DOHH2 (cell line): ENCODE results near the gene PPP1R18.

ENCODE experiments used
- H3F3A ChIP-seq: fragments of 200-600 bp; sonication (generic), shearing (Covaris generic); 2 replicates; pipeline ENCODE4 v1.6.0; 2016; ENCODE audit warnings: antibody characterized with exemption, mild to moderate bottlenecking; ENCODE audit not compliant: control insufficient read depth, insufficient read depth
- H3K27ac ChIP-seq: fragments of 200-600 bp; sonication (generic); 2 replicates; pipeline ENCODE4 v1.5.1; 2014; ENCODE audit warnings: low read depth, mild to moderate bottlenecking, low read length, moderate library complexity
- H3K27me3 ChIP-seq: fragments of 200-600 bp; sonication (generic); 2 replicates; pipeline ENCODE4 v1.6.1; 2014; ENCODE audit warnings: mild to moderate bottlenecking, low read length, mixed read lengths; ENCODE audit not compliant: control insufficient read depth
- H3K36me3 ChIP-seq: fragments of 200-600 bp; sonication (generic); 2 replicates; pipeline ENCODE4 v1.6.1; 2014; ENCODE audit warnings: mild to moderate bottlenecking, low read length, moderate library complexity, mixed read lengths; ENCODE audit not compliant: control insufficient read depth
- H3K4me1 ChIP-seq: fragments of 200-600 bp; sonication (generic); 2 replicates; pipeline ENCODE4 v1.6.1; 2014; ENCODE audit warnings: mild to moderate bottlenecking, low read length, mixed read lengths; ENCODE audit not compliant: control insufficient read depth
- H3K4me2 ChIP-seq: fragments of 200-600 bp; sonication (generic); 2 replicates; pipeline ENCODE4 v1.6.0; 2014; ENCODE audit warnings: mild to moderate bottlenecking, low read length, moderate library complexity
- H3K4me3 ChIP-seq: fragments of 200-600 bp; sonication (generic); 2 replicates; pipeline ENCODE4 v1.5.1; 2014; ENCODE audit warnings: mild to moderate bottlenecking, low read length, mixed read lengths
- H3K79me2 ChIP-seq: fragments of 200-600 bp; sonication (generic); 2 replicates; pipeline ENCODE4 v1.6.1; 2014; ENCODE audit warnings: mild to moderate bottlenecking, low read length, mixed read lengths; ENCODE audit not compliant: control insufficient read depth
- H3K9me2 ChIP-seq: fragments of 200-600 bp; sonication (generic); replicated peaks from 2 replicates; pipeline ENCODE4 v1.6.1; 2014; ENCODE audit warnings: mild to moderate bottlenecking, low read length, mixed read lengths; ENCODE audit not compliant: control insufficient read depth
- H3K9me3 ChIP-seq: fragments of 200-600 bp; sonication (generic); 2 replicates; pipeline ENCODE4 v1.6.1; 2014; ENCODE audit warnings: antibody characterized with exemption, low read length, mixed read lengths; ENCODE audit not compliant: control insufficient read depth, insufficient read depth
- H4K20me1 ChIP-seq: fragments of 200-600 bp; sonication (generic); 2 replicates; pipeline ENCODE4 v1.6.0; 2014; ENCODE audit warnings: low read depth, mild to moderate bottlenecking, antibody characterized with exemption, low read length, moderate library complexity; ENCODE audit not compliant: control insufficient read depth, insufficient read depth
- EZH2phosphoT487 ChIP-seq: fragments of 200-600 bp; sonication (generic); IDR thresholded peaks from 2 replicates; pipeline ENCODE4 v1.6.1; 2017; ENCODE audit warnings: borderline replicate concordance, mild to moderate bottlenecking, antibody characterized with exemption, low read length, moderate library complexity, mixed read lengths
- TF ChIP-seq, protein P1 (sequence below): fragments of 200-600 bp; sonication (generic); IDR thresholded peaks from one replicate; pipeline ENCODE4 v1.5.1; 2014; ENCODE audit warnings: antibody characterized with exemption, mild to moderate bottlenecking, low read depth, low read length; ENCODE audit not compliant: poor library complexity, severe bottlenecking

The PPP1R18 gene

DNA sequence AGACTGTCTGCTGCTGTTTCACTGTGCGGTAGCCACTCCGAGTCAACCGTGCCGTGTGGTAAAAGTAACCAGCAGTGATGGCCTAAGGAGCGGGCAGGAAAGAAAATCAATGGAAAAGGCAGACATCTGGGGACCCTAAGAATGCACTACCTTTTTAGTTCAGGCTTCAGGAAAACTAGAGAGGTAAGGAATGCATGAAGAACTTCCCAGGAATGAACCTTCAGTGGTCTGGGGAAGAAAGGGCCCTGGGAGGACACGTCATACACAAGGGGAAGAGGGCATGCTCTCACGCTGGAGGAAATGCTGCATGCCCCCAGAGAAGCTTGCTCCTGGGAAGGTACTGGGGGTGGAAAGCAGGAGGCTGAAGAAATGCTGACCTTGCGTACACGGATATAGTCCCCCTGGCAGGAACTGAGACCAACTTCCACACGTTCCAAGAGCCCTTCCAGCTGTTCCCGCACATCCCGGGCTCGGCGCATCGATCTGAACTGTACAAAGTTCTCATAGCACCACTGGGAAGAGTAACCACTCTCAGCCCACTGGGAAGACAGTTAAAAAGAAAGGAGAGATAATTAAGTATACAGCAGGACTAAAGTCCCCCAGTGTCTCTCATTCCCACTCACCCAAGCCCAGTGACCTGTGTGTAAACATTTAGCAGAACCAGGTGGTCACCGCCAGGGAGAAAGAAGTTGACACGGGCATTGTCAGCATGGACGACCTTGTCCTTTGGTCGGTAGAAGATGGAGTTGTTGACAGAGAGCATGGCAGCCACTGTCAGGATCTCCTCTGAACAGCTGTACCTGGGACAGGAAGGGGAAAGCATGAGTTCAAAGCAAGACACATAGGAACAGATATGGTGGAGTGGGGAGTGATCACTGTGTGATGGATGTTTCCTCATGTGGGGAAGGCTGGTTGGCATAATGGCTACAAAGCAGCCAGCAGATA, 31.4 kb downstream of the PPP1R18 start:
- Histone ChIP-seq H3K9me3 (no peaks in the 10 kb centered on the region), H3K36me3 (peaks cover 80% of the 10 kb centered on the region), H3K27ac (no peak overlapping the region), H3F3A (peaks cover 7% of the 10 kb centered on the region; the same call in 1 of the 2 replicates), H4K20me1 (no peaks in the 10 kb centered on the region), H3K4me2 (no peak overlapping the region), H3K4me1 (no peaks in the 10 kb centered on the region), H3K4me3 (no peak overlapping the region), H3K27me3 (no peaks in the 10 kb centered on the region), H3K79me2 (no peaks in the 10 kb centered on the region), H3K9me2 (no peaks in the 10 kb centered on the region)
- TF ChIP-seq EZH2phosphoT487 = no peak
- TF ChIP-seq, protein P1, sequence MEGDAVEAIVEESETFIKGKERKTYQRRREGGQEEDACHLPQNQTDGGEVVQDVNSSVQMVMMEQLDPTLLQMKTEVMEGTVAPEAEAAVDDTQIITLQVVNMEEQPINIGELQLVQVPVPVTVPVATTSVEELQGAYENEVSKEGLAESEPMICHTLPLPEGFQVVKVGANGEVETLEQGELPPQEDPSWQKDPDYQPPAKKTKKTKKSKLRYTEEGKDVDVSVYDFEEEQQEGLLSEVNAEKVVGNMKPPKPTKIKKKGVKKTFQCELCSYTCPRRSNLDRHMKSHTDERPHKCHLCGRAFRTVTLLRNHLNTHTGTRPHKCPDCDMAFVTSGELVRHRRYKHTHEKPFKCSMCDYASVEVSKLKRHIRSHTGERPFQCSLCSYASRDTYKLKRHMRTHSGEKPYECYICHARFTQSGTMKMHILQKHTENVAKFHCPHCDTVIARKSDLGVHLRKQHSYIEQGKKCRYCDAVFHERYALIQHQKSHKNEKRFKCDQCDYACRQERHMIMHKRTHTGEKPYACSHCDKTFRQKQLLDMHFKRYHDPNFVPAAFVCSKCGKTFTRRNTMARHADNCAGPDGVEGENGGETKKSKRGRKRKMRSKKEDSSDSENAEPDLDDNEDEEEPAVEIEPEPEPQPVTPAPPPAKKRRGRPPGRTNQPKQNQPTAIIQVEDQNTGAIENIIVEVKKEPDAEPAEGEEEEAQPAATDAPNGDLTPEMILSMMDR = no peak

DNA sequence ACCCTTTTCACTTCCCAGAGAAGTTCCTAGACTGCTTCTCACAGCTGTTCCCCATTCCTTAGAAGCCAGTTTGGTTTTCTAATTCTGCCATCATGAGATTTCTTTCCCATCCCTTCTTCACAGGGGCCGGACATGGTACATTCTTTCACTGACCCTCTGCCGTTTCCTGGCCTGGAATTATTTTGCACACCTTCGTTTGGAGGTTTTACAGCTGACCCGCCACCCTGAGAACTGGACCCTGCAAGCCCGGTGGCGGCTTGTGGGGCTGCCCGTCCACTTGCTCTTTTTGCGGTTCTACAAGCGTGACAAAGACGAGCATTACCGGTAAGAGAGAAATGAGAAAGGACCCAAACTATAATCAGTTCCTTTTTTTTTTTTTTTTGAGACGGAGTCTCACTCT, 35.3 kb downstream of the PPP1R18 start:
- Histone ChIP-seq H3K79me2 (peaks cover 31% of the 10 kb centered on the region), H3F3A (peaks cover 7% of the 10 kb centered on the region; the same call in 1 of the 2 replicates), H4K20me1 (no peaks in the 10 kb centered on the region), H3K4me2 (no peak overlapping the region), H3K4me1 (peaks cover 11% of the 10 kb centered on the region), H3K4me3 (no peak overlapping the region), H3K27ac (no peak overlapping the region), H3K9me3 (no peaks in the 10 kb centered on the region), H3K27me3 (no peaks in the 10 kb centered on the region), H3K36me3 (peaks cover 58% of the 10 kb centered on the region), H3K9me2 (no peaks in the 10 kb centered on the region)
- TF ChIP-seq EZH2phosphoT487 = no peak
- TF ChIP-seq, protein P1 = no peak

- Histone ChIP-seq H3K27ac (peak overlapping the region; percentile 74), H3K79me2 (peaks cover 37% of the 10 kb centered on the region)
Observed at GRCh38 chr6:30647242-30648116, 39.0 kb downstream of the PPP1R18 start.

More at GRCh38 chr6:30647242-30648116, 39.0 kb downstream of the PPP1R18 start:
- no peaks in the 10 kb centered on the region for H3K9me2 ChIP-seq
- peak overlapping the region; percentile 91 for H3K4me3 ChIP-seq
- H3K4me2 ChIP-seq = peak overlapping the region; percentile 70
- H3K27me3 ChIP-seq = no peaks in the 10 kb centered on the region
- no peaks in the 10 kb centered on the region for H3K9me3 ChIP-seq
- peaks cover 15% of the 10 kb centered on the region for H3K4me1 ChIP-seq
- H4K20me1 ChIP-seq = no peaks in the 10 kb centered on the region
- peaks cover 39% of the 10 kb centered on the region for H3K36me3 ChIP-seq
- TF ChIP-seq EZH2phosphoT487 = no peak
- TF ChIP-seq, protein P1 = no peak
- peaks cover 2% of the 10 kb centered on the region; the same call in 1 of the 2 replicates for H3F3A ChIP-seq
